RPMI7951 (cell line): ENCODE results near the gene GAS2L2. TPM values are rescaled to one million over a fixed set of nuclear protein-coding genes. Genes with fewer than 3 reads are reported as not detected.
"Not testable (repeated sequence)": the region's sequence is repeated elsewhere in the genome, so short reads cannot be mapped to it uniquely, and the experiment has no call there.

ENCODE experiments used
- DNase-seq: peaks from one replicate; pipeline ENCODE4 v3.0.0-alpha.2; 2012; ENCODE audit warnings: low read depth
- total RNA-seq: library from RNA; depleted of rRNA; stranded (reverse); fragments of >200 nt; shearing (Covaris generic); gene quantifications from 2 replicates; pipeline ENCODE4 v1.2.3, GENCODE V29; 2014

The GAS2L2 gene
- total RNA-seq, 1 experiment from 2014 or later, result not detected

GRCh38 chr17:35773679-35774425, 20.8 kb upstream of the GAS2L2 start:
- no peak for DNase-seq

- no peak for DNase-seq
Measured at GRCh38 chr17:35773129-35773528, 20.1 kb upstream of the GAS2L2 start.

- DNase-seq, result no peak
Measured at GRCh38 chr17:35769895-35770486, 17.0 kb upstream of the GAS2L2 start.

- DNase-seq, result no peak
Measured at GRCh38 chr17:35768797-35769196, 15.8 kb upstream of the GAS2L2 start.

GRCh38 chr17:35766903-35767510, 14.0 kb upstream of the GAS2L2 start:
- no peak for DNase-seq

GRCh38 chr17:35766489-35766877, 13.4 kb upstream of the GAS2L2 start:
- DNase-seq, result no peak

GRCh38 chr17:35765756-35766488, 12.9 kb upstream of the GAS2L2 start:
- DNase-seq, result no peak

- no peak for DNase-seq
Measured at GRCh38 chr17:35765086-35765710, 12.2 kb upstream of the GAS2L2 start.

- peak; percentile 74 for DNase-seq
Measured at GRCh38 chr17:35764123-35764991, 11.3 kb upstream of the GAS2L2 start.

- DNase-seq, result no peak
Measured at GRCh38 chr17:35763767-35764122, 10.7 kb upstream of the GAS2L2 start.

GRCh38 chr17:35761601-35762000, 8.6 kb upstream of the GAS2L2 start:
- DNase-seq, result no peak

GRCh38 chr17:35760587-35760986, 7.5 kb upstream of the GAS2L2 start, which contains the start of gene C17orf50:
Gene C17orf50 (plus strand): TSS chr17:35760887. CDS start chr17:35760942, 55 bp downstream.
- no peak for DNase-seq

- no peak for DNase-seq
Measured at GRCh38 chr17:35757243-35757642, 4.2 kb upstream of the GAS2L2 start.

- no peak for DNase-seq
Measured at GRCh38 chr17:35752471-35752870, 568 bp downstream of the GAS2L2 start.

GRCh38 chr17:35751541-35751940, 1.5 kb downstream of the GAS2L2 start:
- DNase-seq, result not testable (repeated sequence)

- no peak for DNase-seq
Measured at GRCh38 chr17:35750526-35751395, 2.3 kb downstream of the GAS2L2 start.

- no peak for DNase-seq
Measured at GRCh38 chr17:35749560-35750412, 3.3 kb downstream of the GAS2L2 start.

- no peak for DNase-seq
Measured at GRCh38 chr17:35748979-35749378, 4.1 kb downstream of the GAS2L2 start.

- DNase-seq, result no peak
Measured at GRCh38 chr17:35748341-35748841, 4.6 kb downstream of the GAS2L2 start.
